Measurements from ENCODE around the gene PUS7.
"Not testable (repeated sequence)": the region's sequence is repeated elsewhere in the genome, so short reads cannot be mapped to it uniquely, and the experiment has no call there.

Gene PUS7

DNA sequence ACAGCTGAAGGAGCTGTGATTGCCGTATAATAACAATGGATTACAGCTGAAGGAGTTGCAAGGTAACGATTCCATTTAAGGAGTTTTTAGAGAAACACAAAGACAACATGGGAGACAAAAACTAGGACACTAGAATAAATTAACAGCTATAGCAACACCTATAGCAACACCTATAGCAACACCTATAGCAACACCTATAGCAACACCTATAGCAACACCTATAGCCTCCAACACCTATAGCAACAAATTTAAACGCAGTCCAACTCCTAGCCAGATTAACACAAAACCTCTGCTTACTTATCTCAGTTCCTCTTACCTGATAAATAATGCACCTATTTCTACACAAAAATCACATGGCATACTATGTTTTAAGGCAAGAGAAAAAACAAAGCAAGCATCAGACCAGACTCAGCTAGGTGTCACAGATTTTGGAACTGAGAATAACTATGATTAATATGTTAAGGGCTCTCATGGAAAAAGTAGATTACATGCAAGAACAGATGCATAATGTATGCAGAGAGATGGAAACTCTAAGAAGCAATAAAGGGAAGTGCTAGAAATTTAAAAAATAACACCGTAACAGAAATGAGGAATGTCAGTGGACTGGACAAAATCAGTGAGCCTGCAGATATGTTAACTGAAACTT is 77.6 kb downstream of the PUS7 start:
- no peak for DNase-seq

DNA sequence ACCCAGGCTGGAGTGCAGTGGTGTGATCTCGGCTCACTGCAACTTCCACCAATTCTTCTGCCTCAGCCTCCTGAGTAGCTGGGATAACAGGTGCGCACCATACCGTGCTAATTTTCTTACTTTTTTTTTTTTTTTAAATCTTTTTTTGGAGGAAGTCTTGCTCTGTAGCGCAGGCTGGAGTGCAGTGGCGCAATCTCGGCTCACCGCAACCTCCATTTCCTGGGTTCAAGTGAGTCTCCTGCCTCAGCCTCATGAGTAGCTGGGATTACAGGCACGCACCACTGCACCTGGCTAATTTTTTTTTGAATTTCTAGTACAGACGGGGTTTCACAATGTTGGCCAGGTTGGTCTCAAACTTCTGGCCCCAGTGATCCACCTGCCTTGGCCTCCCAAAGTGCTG is 79.9 kb downstream of the PUS7 start:
- not testable (repeated sequence) for DNase-seq

DNA sequence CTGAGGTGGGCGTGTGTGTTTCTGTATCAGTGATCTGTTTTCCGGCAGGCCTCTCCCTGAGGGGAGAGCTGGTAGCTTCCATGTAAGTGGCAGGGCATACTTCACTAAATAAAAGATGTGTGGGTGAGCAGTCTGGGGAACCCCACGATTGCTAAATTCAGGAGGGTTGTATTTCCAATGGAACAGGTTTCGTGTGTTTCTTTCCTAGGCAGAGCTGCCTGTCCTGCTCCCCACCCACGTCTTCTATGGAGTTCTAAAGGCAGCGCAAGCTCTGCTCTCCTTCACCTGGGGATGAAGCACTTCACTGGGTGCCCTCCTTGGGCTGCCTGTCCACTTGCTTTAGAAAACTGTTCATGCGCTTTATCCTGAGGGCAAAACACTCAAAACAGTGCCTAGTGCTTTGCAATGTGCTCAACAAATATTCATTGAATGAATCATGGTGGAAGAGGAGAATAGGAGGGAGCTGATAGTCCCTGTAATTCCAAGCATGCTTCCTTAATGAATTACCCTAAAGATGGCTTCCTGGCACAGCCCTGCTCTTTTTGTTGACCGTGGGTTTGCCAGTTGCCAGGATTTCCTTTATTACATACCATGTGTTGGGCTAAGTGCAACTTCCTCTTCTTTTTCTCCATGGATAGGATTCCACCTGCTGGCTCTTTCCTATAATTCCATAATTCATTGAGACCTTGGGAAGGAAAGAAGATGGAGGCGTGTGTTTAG is 82.7 kb downstream of the PUS7 start:
- DNase-seq: no peak

DNA sequence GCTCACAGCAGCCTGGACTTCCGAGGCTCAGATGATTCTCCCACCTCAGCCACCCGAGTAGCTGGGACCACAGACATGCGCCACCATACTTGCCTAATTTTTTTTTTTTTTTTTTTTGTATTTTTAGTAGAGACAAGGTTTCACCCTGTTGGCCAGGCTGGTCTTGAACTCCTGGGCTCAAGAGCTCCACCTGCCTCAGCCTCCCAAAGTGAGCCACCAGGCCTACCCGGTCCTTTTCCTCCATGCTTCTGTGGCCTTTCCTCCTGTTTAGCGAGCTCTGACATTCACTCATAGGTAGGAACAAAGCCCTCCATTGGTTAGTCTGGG is 83.3 kb downstream of the PUS7 start:
- no peak for DNase-seq

DNA sequence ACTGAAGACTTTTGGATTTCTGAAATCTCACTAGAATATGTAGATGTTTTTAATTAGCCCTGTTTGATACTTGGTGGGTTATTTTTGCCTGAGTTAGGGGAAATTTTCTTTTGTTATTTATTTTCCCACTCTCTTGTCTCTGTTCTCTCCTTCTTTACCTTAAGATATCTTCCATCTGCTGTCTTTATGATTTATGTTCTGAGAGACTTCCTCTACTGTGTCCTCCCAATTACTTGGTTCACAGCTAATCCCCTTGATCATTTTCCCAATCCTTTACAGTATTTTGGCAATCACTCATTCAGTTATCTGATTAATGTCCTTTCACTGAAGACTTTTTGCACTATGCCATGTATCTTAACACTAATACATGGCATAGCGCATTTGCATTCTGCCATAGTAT is 83.8 kb downstream of the PUS7 start:
- no peak for DNase-seq

DNA sequence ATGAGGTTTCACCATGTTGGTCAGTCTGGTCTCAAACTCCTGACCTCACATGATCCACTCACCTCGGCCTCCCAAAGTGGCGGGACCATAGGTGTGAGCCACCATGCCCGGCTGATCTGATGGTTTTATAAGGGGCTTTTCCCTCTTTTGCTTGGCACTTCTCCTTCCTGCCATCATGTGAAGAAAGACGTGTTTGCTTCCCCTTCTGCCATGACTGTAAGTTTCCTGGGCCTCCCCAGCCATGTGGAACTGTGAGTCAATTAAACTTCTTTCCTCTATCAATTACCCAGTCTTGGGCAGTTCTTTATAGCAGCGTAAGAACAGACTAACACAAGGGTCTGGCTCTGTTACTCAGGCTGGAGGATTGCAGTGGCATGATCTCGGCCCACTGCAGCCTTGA is 84.7 kb downstream of the PUS7 start:
- not testable (repeated sequence) for DNase-seq

DNA sequence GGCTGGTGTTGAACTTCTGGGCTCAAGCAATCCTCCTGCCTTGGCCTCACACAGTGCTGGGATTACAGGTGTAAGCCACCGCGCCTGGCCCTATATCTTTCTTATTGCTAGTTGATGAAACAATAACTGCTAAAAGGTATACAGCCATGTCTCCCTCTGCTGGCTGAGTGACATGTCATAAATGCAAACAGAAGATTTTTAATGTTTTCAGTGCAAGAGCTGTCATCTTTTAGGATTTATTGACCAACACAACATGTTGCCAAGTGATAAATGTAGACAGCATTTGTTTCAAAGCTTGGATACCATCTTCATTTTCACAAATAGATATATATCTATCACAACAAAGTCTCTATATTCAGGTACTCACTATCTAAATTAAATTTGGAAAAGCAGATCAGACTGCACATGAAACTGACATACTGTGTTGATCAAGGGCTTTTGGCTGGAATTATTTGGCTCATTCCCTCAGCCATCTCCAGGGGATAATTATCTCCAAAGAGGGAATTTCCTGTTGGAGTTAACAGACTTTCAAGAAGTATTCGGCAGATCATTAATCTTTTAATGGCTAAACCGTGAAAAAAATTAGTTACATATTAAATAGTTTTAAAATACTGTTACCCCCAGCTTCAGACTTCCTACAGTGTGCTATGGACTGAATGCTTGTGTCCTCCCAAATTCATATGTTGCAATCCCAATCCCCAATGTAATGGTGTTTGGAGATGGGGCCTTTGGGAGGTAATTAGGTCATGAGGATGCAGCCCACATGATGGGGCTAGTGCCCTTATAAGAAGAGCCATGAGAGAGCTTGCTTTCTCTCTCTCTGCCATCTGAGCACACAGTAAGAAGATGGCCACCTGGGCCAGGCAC is 92.1 kb downstream of the PUS7 start:
- peak; percentile 19 for DNase-seq

DNA sequence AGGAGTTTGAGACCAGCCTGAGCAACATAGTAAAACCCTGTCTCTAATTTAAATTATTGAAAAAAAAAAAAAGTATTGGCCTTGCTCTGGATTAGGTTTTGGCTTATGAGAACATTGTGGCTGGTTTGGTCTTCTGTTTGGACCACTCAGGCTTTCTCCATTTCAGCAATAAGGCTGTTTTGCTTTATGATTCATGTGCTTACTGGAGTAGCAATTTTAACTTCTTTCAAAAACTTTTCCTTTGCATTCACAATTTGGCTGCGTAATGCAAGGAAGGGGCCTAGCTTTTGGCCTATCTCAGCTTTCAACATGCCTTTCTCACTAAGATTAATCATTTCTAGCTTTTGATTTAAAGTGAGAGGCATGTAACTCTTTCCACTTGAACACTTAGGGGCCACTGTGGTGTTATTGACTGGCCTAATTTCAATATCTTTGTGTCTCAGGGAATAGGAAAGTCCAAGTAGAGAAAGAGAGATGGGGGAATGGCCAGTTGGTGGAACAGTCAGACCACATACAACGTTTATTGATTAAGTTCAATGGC is 95.4 kb downstream of the PUS7 start:
- DNase-seq: no peak

DNA sequence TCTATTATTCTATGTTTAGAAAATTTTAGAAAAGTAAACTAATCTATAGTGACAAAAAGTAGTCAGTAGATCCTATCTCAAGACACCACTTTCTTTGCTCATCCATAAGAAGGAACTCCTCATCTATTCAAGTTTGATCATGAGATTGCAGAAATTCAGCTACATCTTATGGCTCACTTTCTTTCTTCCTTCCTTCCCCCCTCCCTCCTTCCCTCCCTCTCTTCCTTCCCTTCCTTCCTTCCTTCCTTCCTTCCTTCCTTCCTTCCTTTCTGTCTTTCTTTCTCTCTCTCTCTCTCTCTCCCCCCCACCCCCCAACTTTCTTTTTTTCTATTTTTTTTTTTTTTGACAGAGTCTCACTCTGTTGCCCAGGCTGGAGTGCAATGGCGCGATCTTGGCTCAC is 98.1 kb downstream of the PUS7 start:
- DNase-seq: no peak

DNA sequence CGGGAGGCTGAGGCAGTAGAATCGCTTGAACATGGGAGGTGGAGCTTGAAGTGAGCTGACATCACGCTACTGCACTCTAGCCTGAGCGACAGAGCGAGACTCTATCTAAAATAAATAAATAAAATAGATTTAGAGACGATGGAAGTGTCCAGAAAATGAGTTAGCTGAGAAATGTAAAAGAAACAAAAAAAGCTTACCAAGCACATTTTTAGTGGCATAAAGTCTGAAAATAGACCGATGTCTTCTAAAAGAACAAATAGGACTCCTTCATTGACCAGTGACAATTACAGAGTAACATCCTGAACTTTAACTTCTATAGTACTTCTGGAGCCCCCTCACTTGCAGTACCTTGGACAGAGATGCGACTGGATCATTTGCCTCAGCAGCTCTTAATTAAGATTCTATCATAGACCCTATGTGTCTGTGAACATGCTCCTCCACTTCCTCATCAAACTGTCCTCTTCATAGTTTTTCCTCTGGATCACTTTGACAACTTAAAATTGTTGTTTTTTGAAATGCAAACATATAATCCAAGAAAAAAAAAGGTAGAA is 108.1 kb downstream of the PUS7 start:
- no peak for DNase-seq

DNA sequence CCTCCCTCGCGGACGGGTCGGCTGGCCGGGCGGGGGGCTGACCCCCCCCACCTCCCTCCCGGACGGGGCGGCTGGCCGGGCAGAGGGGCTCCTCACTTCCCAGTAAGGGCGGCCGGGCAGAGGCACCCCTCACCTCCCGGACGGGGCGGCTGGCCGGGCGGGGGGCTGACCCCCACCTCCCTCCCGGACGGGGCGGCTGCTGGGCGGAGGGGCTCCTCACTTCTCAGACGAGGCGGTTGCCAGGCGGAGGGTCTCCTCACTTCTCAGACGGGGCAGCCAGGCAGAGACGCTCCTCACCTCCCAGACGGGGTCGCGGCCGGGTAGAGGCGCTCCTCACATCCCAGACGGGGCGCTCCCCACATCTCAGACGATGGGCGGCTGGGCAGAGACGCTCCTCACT is 111.3 kb downstream of the PUS7 start:
- DNase-seq: not testable (repeated sequence)

DNA sequence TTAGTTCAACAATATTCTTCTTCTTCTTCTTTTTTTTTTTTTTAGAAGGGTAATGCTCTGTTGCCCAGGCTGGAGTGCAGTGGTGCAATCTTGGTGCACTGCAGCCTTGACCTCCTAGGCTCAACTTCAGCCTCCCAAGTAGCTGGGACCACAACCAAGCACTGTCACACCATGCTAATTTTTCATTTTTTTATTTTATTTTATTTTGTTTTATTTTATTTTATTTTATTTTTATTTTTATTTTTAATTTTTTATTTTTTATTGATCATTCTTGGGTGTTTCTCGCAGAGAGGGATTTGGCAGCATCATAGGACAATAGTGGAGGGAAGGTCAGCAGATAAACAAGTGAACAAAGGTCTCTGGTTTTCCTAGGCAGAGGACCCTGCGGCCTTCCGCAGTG is 112.3 kb downstream of the PUS7 start:
- DNase-seq: not testable (repeated sequence)

DNA sequence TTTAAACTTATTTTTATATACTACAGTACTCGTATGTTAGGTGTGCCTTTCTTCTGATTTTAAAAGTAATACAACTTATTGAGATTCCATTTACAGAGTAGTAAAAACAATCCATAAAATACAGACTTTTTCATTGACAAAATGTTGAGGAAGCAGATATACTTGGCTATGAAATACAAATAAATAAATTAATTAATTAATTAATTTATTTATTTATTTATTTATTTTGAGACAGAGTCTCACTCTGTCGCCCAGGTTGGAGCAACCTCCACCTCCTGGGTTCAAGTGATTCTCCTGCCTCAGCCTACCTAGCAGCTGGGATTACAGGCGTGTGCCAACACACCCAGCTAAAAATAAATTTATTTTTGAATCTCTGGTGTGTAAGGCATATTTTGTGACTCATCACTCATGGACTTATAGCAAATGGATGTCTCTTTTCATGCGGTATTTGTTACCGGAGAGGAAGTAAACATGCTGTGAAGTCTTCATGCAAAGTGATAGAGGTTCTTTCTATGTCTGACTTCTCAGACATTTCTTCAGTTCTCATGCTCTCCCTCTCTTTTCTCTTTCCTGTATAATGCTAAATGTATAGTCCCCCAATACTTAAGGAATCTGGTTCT is 113.2 kb downstream of the PUS7 start:
- DNase-seq: no peak

Measured in stimulated activated CD4-positive, alpha-beta T cell treated with anti-CD3 and anti-CD28 coated beads, Interleukin-12 subunit alpha, Interleukin-12 subunit beta, amount 100 ng/mL, for 4 hours (primary cell).